MCF 10A (cell line): ENCODE results near the gene SERAC1. TPM values are rescaled to one million over a fixed set of nuclear protein-coding genes. Genes with fewer than 3 reads are reported as not detected.

Experiments used
- BruUV-seq: library from RNA; stranded (reverse); fragments of 400-500 nt; replicated peaks from 2 replicates; lab custom pipeline; 2021; lab: Mats Ljungman, UMichigan
- CTCF ChIA-PET: fragments of 300-600 bp; sonication (Branson Sonifier 250); formaldehyde crosslinking; extraction: SDS; loops from one replicate; lab custom pipeline; 2021; ENCODE audit warnings: antibody characterized with exemption, inconsistent platforms; lab: Yijun Ruan, JAX
- POLR2A ChIA-PET: fragments of 300-600, 350-650 bp; sonication (Branson Sonifier 250); formaldehyde crosslinking; extraction: SDS; loops from one replicate; lab custom pipeline; 2020; ENCODE audit warnings: antibody characterized with exemption, inconsistent platforms; lab: Yijun Ruan, JAX
- DNase-seq: peaks from one replicate; pipeline ENCODE4 v3.0.0-alpha.2; 2018; ENCODE audit not compliant: unreplicated experiment
- H3K27ac Mint-ChIP-seq: one replicate; pipeline ENCODE4 v1.8.0; 2022; ENCODE audit warnings: mild to moderate bottlenecking, low read depth, mixed read lengths; ENCODE audit not compliant: unreplicated experiment
- H3K27me3 Mint-ChIP-seq: one replicate; pipeline ENCODE4 v1.8.0; 2022; ENCODE audit warnings: mixed read lengths; ENCODE audit not compliant: insufficient read depth, unreplicated experiment
- H3K36me3 Mint-ChIP-seq: one replicate; pipeline ENCODE4 v1.8.0; 2022; ENCODE audit warnings: mild to moderate bottlenecking, moderate library complexity, mixed read lengths; ENCODE audit not compliant: insufficient read depth, unreplicated experiment
- H3K4me1 Mint-ChIP-seq: one replicate; pipeline ENCODE4 v1.8.0; 2022; ENCODE audit warnings: mixed read lengths; ENCODE audit not compliant: insufficient read depth, unreplicated experiment
- H3K4me3 Mint-ChIP-seq: one replicate; pipeline ENCODE4 v1.8.0; 2022; ENCODE audit warnings: mild to moderate bottlenecking, moderate library complexity, mixed read lengths; ENCODE audit not compliant: unreplicated experiment
- H3K9me3 Mint-ChIP-seq: one replicate; pipeline ENCODE4 v1.8.0; 2022; ENCODE audit warnings: mixed read lengths; ENCODE audit not compliant: unreplicated experiment
- intact Hi-C: fragments of 100-400 bp; cut with micrococcal nuclease; formaldehyde crosslinking; loops from 2 replicates; pipeline ENCODE4 v1.14.1; 2022
- total RNA-seq: library from RNA; stranded (reverse); gene quantifications from 2 replicates; pipeline ENCODE4 v1.2.3, GENCODE V29; 2022
- TF ChIP-seq, protein P1 (sequence below): fragments of 200-600 bp; IDR thresholded peaks from one replicate; pipeline ENCODE4 v1.8.0; 2022; ENCODE audit warnings: antibody characterized with exemption, mild to moderate bottlenecking; ENCODE audit not compliant: unreplicated experiment

The SERAC1 gene
- total RNA-seq, 1 experiment from 2014 or later: 5.3 TPM

DNA sequence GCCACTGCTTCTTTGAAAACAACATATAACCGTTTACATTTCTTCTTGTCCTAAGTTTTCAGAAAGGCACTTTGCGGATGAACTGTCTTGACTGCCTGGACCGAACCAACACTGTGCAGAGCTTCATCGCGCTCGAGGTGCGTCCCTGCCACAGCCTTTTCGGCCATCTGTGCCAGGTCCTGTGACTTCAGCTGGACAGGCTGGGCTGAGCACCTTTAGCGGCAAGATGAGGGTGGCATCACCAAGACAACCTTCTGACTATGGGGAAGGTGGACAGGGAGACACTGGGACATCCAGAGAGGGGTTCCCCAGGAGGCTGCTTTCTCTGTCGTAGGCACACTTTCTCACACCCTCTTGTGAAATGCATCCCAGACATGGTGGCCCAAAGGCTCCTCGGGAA lies 104.3 kb downstream of the SERAC1 start:
- no peaks in the 10 kb centered on the region for H3K27me3 Mint-ChIP-seq
- peaks cover 13% of the 10 kb centered on the region for H3K36me3 Mint-ChIP-seq
- DNase-seq: no peak
- intact Hi-C loops: no loop called here
- no TSS peak for BruUV-seq
- H3K4me1 Mint-ChIP-seq: peaks cover 10% of the 10 kb centered on the region
- no peak overlapping the region for H3K4me3 Mint-ChIP-seq
- H3K27ac Mint-ChIP-seq: no peak overlapping the region
- no peaks in the 10 kb centered on the region for H3K9me3 Mint-ChIP-seq
- TF ChIP-seq, protein P1, sequence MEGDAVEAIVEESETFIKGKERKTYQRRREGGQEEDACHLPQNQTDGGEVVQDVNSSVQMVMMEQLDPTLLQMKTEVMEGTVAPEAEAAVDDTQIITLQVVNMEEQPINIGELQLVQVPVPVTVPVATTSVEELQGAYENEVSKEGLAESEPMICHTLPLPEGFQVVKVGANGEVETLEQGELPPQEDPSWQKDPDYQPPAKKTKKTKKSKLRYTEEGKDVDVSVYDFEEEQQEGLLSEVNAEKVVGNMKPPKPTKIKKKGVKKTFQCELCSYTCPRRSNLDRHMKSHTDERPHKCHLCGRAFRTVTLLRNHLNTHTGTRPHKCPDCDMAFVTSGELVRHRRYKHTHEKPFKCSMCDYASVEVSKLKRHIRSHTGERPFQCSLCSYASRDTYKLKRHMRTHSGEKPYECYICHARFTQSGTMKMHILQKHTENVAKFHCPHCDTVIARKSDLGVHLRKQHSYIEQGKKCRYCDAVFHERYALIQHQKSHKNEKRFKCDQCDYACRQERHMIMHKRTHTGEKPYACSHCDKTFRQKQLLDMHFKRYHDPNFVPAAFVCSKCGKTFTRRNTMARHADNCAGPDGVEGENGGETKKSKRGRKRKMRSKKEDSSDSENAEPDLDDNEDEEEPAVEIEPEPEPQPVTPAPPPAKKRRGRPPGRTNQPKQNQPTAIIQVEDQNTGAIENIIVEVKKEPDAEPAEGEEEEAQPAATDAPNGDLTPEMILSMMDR: no peak
- CTCF ChIA-PET: interaction anchor here (4.4 kb wide), 1 partner anchor 9 kb away, joined by 31 read pairs; no protein-coding TSS in a partner anchor
- POLR2A ChIA-PET: no interaction called here

DNA sequence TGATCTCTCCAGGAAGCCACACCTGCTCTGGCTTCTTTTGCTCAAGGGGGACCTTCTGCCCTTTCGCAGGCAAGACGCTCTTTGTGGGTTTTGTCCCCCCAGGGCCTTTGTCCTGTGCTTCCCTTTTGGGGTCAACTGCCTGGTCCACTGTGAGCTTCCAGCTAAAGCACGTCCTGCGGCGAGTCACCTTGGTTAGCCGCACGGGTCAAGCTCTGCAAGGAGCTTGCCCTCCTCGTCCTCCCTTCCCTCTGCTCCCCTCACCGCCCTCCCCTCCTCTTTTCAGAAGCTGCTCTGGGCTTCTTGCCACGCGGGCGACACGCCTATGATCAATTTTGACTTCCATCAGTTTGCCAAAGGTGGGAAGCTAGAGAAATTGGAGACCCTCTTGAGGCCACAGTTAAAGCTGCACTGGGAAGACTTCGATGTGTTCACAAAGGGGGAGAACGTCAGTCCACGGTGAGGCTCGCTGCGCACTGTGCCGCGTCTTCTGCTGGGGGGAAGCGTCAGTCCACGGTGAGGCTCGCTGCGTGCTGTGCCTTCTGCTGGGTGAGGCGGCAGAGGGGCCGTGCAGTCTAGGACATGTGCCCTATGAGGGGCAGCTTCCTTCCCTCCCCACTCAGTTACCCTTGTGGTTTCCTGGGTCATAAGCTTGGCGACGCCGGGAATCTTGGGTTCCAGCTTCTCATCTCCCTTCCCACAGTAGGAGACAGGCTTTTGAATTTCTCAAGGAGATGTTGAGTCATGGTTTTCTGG lies 106.2 kb downstream of the SERAC1 start:
- ChIA-PET POLR2A (interaction anchor here (0.6 to 0.7 kb wide), 2 partner anchors 11 to 36 kb away, joined by 3 read pairs; no protein-coding TSS in a partner anchor), CTCF (interaction anchor here (0.6 to 4.4 kb wide), 3 partner anchors 10 to 26 kb away, joined by 3 to 31 read pairs (median 4); no protein-coding TSS in a partner anchor)
- Mint-ChIP-seq H3K4me3 (no peak overlapping the region), H3K27me3 (no peaks in the 10 kb centered on the region), H3K36me3 (peaks cover 12% of the 10 kb centered on the region), H3K4me1 (peaks cover 12% of the 10 kb centered on the region), H3K27ac (no peak overlapping the region), H3K9me3 (no peaks in the 10 kb centered on the region)
- intact Hi-C loops: no loop called here
- no peak for DNase-seq
- TF ChIP-seq, protein P1: no peak
- BruUV-seq: no TSS peak

DNA sequence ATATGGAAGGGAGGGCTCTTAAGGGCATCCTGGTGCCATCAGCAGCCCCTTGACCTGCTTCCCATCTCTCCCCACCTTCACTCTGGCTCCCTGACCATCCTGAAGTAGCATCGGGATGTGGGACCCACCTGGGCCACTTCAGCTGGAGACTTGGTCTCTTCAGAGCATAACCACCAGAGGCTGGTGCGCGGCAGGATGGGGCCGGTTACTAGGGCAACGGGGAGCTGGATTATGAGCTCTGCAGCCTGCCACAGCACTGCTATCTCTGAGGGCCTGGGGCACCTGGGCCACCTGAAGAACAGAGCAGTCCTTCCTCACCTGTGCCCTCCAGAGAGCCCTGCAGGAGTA lies 106.7 kb downstream of the SERAC1 start:
- POLR2A ChIA-PET: interaction anchor here (0.7 kb wide), 1 partner anchor 35 kb away, joined by 3 read pairs; no protein-coding TSS in a partner anchor
- Mint-ChIP-seq H3K4me1 (peaks cover 12% of the 10 kb centered on the region), H3K9me3 (no peaks in the 10 kb centered on the region), H3K36me3 (peaks cover 6% of the 10 kb centered on the region), H3K4me3 (no peak overlapping the region), H3K27me3 (no peaks in the 10 kb centered on the region), H3K27ac (no peak overlapping the region)
- intact Hi-C loops: no loop called here
- CTCF ChIA-PET: interaction anchor here (0.6 to 4.4 kb wide), 3 partner anchors 11 to 392 kb away, joined by 3 to 31 read pairs (median 4); no protein-coding TSS in a partner anchor
- BruUV-seq: no TSS peak
- TF ChIP-seq, protein P1: no peak
- no peak for DNase-seq
